WERI-Rb-1 (cell line): ENCODE measurements around the gene GABBR2.

Source experiments
- DNase-seq: peaks from one replicate; pipeline ENCODE4 v3.0.0-alpha.2; 2020
- H3K27ac ChIP-seq: fragments of 250-450 bp; sonication (Bioruptor Pico); 2 replicates; pipeline ENCODE4 v1.5.1; 2020; ENCODE audit warnings: mild to moderate bottlenecking, moderate library complexity
- H3K27me3 ChIP-seq: fragments of 250-450 bp; sonication (Bioruptor Pico); 2 replicates; pipeline ENCODE4 v1.5.1; 2021; ENCODE audit warnings: mild to moderate bottlenecking, low read depth, moderate library complexity; ENCODE audit not compliant: insufficient read depth, severe bottlenecking
- H3K36me3 ChIP-seq: fragments of 250-450 bp; sonication (Bioruptor Pico); 2 replicates; pipeline ENCODE4 v1.5.1; 2020; ENCODE audit warnings: mild to moderate bottlenecking, moderate library complexity
- H3K4me3 ChIP-seq: 2 replicates; pipeline ENCODE4 v1.5.1; 2011; ENCODE audit warnings: low read depth, mild to moderate bottlenecking, control low read depth, low read length
- H3K9me3 ChIP-seq: fragments of 250-450 bp; sonication (Bioruptor Pico); 2 replicates; pipeline ENCODE4 v1.5.1; 2021; ENCODE audit warnings: mild to moderate bottlenecking, moderate library complexity; ENCODE audit not compliant: severe bottlenecking
- TF ChIP-seq, protein P1 (sequence below): IDR thresholded peaks from 2 replicates; pipeline ENCODE4 v1.5.1; 2011; ENCODE audit warnings: low read depth, mild to moderate bottlenecking, control low read depth, inconsistent platforms, low read length

Gene GABBR2

DNA sequence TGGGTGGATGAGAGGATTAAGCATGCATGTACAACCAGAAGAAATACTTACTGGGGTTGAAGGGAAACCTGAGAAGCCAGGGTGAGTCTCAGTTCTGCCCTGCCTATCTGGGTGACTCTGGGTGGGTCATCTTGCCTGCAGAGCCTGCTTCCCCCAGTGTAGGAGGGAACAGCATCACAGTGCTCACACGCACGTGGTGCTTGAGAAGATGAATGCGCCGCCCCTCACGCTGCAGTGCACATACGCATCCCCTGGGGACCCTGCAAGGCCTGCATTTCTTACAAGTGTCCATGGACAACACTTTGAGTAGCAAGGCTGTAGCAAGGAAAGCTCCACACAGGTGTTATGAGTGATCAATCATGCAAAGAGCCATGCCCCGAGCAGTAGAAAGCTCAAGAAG is 18.7 kb upstream of the GABBR2 start:
- TF ChIP-seq, protein P1, sequence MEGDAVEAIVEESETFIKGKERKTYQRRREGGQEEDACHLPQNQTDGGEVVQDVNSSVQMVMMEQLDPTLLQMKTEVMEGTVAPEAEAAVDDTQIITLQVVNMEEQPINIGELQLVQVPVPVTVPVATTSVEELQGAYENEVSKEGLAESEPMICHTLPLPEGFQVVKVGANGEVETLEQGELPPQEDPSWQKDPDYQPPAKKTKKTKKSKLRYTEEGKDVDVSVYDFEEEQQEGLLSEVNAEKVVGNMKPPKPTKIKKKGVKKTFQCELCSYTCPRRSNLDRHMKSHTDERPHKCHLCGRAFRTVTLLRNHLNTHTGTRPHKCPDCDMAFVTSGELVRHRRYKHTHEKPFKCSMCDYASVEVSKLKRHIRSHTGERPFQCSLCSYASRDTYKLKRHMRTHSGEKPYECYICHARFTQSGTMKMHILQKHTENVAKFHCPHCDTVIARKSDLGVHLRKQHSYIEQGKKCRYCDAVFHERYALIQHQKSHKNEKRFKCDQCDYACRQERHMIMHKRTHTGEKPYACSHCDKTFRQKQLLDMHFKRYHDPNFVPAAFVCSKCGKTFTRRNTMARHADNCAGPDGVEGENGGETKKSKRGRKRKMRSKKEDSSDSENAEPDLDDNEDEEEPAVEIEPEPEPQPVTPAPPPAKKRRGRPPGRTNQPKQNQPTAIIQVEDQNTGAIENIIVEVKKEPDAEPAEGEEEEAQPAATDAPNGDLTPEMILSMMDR: no peak
- Histone ChIP-seq H3K36me3 (no peaks in the 10 kb centered on the region), H3K27me3 (no peaks in the 10 kb centered on the region), H3K27ac (no peak overlapping the region), H3K9me3 (peaks cover 6% of the 10 kb centered on the region), H3K4me3 (no peak overlapping the region)
- DNase-seq: no peak

DNA sequence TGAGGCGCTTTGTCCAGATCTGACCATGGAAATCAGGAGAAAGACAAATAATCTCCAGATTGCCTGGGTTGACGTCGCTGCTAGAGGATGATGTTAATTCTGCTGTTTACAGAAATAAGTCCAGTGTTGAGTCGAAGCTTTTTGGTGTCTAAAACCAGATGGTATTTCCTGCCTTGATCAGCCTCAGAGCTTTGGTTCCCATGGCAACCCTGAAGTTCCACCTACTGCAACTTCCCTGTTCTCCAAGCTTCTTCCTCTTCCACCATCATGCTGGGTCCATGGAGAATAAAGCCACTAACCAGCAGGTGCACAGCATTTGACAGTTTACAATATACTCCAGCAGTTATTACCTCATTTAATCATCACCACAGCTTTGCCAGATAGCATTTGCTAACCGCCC is 18.0 kb upstream of the GABBR2 start:
- H3K27ac ChIP-seq: no peak overlapping the region
- peak overlapping the region; percentile 13 for H3K4me3 ChIP-seq
- no peaks in the 10 kb centered on the region for H3K27me3 ChIP-seq
- TF ChIP-seq, protein P1: no peak
- no peaks in the 10 kb centered on the region for H3K36me3 ChIP-seq
- peak; percentile 44 for DNase-seq
- H3K9me3 ChIP-seq: peaks cover 6% of the 10 kb centered on the region

DNA sequence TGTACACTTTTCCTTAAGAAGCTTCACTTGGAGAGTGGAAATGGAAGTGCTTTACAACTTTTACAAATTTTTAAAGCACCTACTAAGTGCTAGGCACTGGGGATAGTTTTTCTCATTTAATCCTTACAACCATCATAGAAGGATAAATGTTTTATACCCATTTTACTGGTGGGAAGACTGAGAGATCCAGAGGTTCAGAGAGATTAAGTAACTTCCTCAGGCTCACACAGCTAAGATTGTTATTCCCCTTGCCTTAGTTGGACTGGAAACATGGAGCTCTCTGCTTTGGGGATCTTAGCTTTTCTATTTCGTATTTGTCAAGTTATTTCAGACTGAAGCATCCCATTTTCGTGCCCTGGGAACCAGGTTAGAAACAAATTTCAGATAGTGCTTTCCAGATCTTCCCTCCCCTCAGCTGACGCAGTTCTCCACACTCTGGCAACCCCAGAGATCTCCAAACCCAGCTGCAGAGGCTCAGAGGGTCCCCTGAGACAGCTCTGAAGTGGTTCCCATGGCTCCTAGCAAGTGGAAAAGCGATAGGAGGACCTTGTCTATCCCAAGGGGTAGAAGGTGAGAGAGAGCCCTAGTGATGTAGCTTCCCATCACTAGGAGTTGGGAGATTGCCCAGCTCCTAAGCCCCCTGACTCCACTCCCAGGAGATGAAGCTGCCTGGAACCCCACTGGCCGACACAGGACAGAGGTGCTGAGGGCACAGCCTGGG is 16.2 kb upstream of the GABBR2 start:
- no peaks in the 10 kb centered on the region for H3K36me3 ChIP-seq
- no peaks in the 10 kb centered on the region for H3K27me3 ChIP-seq
- peaks cover 6% of the 10 kb centered on the region for H3K9me3 ChIP-seq
- TF ChIP-seq, protein P1: no peak
- no peak overlapping the region for H3K27ac ChIP-seq
- DNase-seq: no peak
- no peak overlapping the region for H3K4me3 ChIP-seq

DNA sequence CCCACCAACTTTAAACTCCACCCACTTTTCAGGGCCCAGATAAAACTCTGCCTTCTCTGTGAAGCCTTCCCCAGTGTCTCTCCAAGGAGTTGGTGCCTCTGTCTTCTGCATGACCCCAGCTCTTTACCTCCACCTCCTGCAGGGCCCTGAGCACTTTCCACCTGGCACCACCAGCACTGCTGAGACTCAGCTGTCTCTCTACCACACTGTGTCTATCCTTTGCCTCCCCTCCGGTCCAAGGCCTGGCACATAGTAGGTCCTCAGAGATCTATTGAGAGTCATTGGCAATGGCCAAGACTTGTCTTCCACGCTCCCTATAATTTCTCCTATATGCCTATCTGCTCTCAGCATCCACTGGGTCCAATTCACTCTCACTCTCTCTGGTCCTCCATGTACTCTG is 12.9 kb upstream of the GABBR2 start:
- no peak for DNase-seq
- no peak overlapping the region for H3K4me3 ChIP-seq
- TF ChIP-seq, protein P1: no peak
- H3K27me3 ChIP-seq: no peaks in the 10 kb centered on the region
- H3K36me3 ChIP-seq: no peaks in the 10 kb centered on the region
- peaks cover 6% of the 10 kb centered on the region for H3K9me3 ChIP-seq
- H3K27ac ChIP-seq: no peak overlapping the region

DNA sequence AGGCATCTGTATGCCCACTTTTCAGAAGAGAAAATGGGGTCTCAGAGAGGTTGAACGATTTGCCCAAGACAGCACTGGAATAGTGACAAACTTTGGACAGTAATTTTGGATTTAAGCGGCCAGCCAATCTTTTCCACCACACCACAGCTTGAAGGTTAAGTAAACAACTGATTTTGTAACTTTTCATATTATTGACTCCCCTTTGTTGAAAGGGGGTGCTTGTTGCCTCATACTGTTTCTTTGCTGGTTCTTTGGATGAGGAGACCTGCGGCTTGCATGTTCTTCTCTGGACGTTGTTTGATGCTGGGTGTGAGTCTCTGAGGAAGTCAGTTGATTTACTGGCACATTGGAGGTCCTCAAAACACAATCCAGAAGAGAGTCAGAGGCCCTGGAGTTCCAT is 11.7 kb upstream of the GABBR2 start:
- peaks cover 6% of the 10 kb centered on the region for H3K9me3 ChIP-seq
- no peaks in the 10 kb centered on the region for H3K27me3 ChIP-seq
- H3K36me3 ChIP-seq: no peaks in the 10 kb centered on the region
- DNase-seq: no peak
- no peak overlapping the region for H3K4me3 ChIP-seq
- TF ChIP-seq, protein P1: no peak
- no peak overlapping the region for H3K27ac ChIP-seq

DNA sequence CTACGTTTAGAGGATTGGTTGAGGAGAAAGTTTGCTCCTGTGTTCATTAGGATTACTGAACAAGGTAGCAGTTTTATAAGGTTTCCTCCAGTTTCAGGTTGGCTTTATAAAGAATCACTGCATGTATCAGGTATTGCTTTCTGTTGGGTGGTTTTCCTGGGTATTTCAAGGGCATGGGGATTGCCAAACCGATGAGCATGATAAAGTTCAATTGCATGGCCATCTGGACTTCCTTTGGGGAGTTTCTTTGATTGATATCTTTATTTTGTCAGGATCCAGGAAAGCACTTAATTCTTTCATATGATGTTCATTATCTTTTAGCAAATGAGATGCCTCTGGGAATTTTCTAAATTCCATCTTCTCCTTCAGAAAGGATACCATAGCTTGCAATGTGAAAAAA is 10.3 kb upstream of the GABBR2 start:
- Histone ChIP-seq H3K27me3 (no peaks in the 10 kb centered on the region), H3K27ac (no peak overlapping the region), H3K4me3 (no peak overlapping the region), H3K9me3 (peaks cover 1% of the 10 kb centered on the region), H3K36me3 (no peaks in the 10 kb centered on the region)
- no peak for DNase-seq
- TF ChIP-seq, protein P1: no peak
